GM12878 (cell line): ENCODE results near the gene NUMB. TPM values are rescaled to one million over a fixed set of nuclear protein-coding genes. Genes with fewer than 3 reads are reported as not detected.

Experiments
- ATAC-seq: fragments of 200-7000 bp; cut with Tn5 transposase; 3 replicates; pipeline ENCODE4 v1.9.1; 2020; ENCODE audit warnings: mild to moderate bottlenecking, moderate library complexity
- BruUV-seq: library from RNA; stranded (reverse); fragments of 400-500 nt; replicated peaks from 2 replicates; lab custom pipeline; 2021; lab: Mats Ljungman, UMichigan
- CTCF ChIA-PET: fragments of 300-600 bp; sonication (Branson Sonifier 250); formaldehyde crosslinking; extraction: SDS; loops from one replicate; lab custom pipeline; 2021; ENCODE audit warnings: inconsistent platforms; lab: Yijun Ruan, JAX
- POLR2A ChIA-PET: fragments of 350-600 bp; formaldehyde crosslinking; extraction: SDS; loops from one replicate; lab custom pipeline; 2021; ENCODE audit warnings: inconsistent platforms; lab: Charles Lee
- RAD21 ChIA-PET: fragments of 300-600 bp; sonication (Branson Sonifier 250); formaldehyde crosslinking; loops from one replicate; lab custom pipeline; 2023; ENCODE audit warnings: antibody characterized with exemption; ENCODE audit not compliant: unreplicated experiment; lab: Charles Lee
- SMC1A ChIA-PET: fragments of 300-600 bp; sonication (Branson Sonifier 250); formaldehyde crosslinking; loops from one replicate; lab custom pipeline; 2023; ENCODE audit not compliant: unreplicated experiment, uncharacterized antibody; lab: Charles Lee
- DNase-seq: peaks from one replicate; pipeline ENCODE4 v3.0.0-alpha.2; 2011; ENCODE audit warnings: low read depth, low spot score
- FAIRE-seq: peaks from 3 replicates; lab custom pipeline; 2011; peaks lifted over from hg19 to GRCh38; lab: Jason Lieb, UNC
- H2AFZ ChIP-seq: 2 replicates; pipeline ENCODE4 v1.6.0; 2011; ENCODE audit warnings: low read depth, low read length, control low read depth; ENCODE audit not compliant: control insufficient read depth
- H3K27ac ChIP-seq: 2 replicates; pipeline ENCODE4 v1.5.1; 2011; ENCODE audit warnings: control low read depth; ENCODE audit not compliant: control insufficient read depth, insufficient read depth
- H3K27me3 ChIP-seq, 2 experiments: replicated peaks in 1 of 2; 2 replicates each; pipeline versions ENCODE4 v1.6.0 to v1.6.1; 2011; ENCODE audit warnings: low read length in 1 of 2; ENCODE audit not compliant: control insufficient read depth in 2 of 2, insufficient read depth in 2 of 2
- H3K36me3 ChIP-seq, 2 experiments: 2 replicates each; pipeline ENCODE4 v1.5.1; 2011; ENCODE audit warnings: low read length in 1 of 2; ENCODE audit not compliant: control insufficient read depth in 2 of 2, insufficient read depth in 2 of 2
- H3K4me1 ChIP-seq: 2 replicates; pipeline ENCODE4 v1.6.1; 2011; ENCODE audit warnings: mild to moderate bottlenecking, low read length, moderate library complexity, mixed read lengths; ENCODE audit not compliant: control insufficient read depth, insufficient read depth
- H3K4me2 ChIP-seq: 2 replicates; pipeline ENCODE4 v1.6.0; 2011; ENCODE audit warnings: control low read depth; ENCODE audit not compliant: control insufficient read depth, insufficient read depth
- H3K4me3 ChIP-seq: fragments of 200-600 bp; sonication (generic); 2 replicates; pipeline ENCODE4 v1.5.1; 2016
- H3K79me2 ChIP-seq: 2 replicates; pipeline ENCODE4 v1.6.0; 2011; ENCODE audit warnings: low read length; ENCODE audit not compliant: control insufficient read depth, insufficient read depth
- H3K9ac ChIP-seq: 2 replicates; pipeline ENCODE4 v1.8.0; 2011; ENCODE audit warnings: low read length, control low read depth, mixed read lengths; ENCODE audit not compliant: control insufficient read depth, insufficient read depth
- H3K9me3 ChIP-seq: replicated peaks from 3 replicates; pipeline ENCODE4 v1.5.1; 2011; ENCODE audit warnings: mild to moderate bottlenecking, low read length; ENCODE audit not compliant: control insufficient read depth, insufficient read depth
- H4K20me1 ChIP-seq: 2 replicates; pipeline ENCODE4 v1.6.0; 2011; ENCODE audit not compliant: control insufficient read depth, insufficient read depth
- E2F4 ChIP-seq: IDR thresholded peaks from 2 replicates; pipeline ENCODE4 v1.6.1; 2012; ENCODE audit warnings: low read depth, low read length, improper control_type of control experiment
- E4F1 ChIP-seq: fragments of 450-650 bp; IDR thresholded peaks from 2 replicates; pipeline ENCODE4 v1.6.1; 2018; ENCODE audit warnings: borderline replicate concordance, mild to moderate bottlenecking; ENCODE audit not compliant: partially characterized antibody
- EZH2 ChIP-seq: IDR thresholded peaks from 2 replicates; pipeline ENCODE4 v1.6.1; 2012; ENCODE audit warnings: low read depth, mild to moderate bottlenecking, control low read depth, inconsistent platforms, low read length, borderline replicate concordance; ENCODE audit not compliant: control insufficient read depth
- FOS ChIP-seq: IDR thresholded peaks from 3 replicates; pipeline ENCODE4 v1.6.1; 2011; ENCODE audit warnings: borderline replicate concordance; ENCODE audit not compliant: insufficient read length; ENCODE audit errors: extremely low read depth
- LARP7 ChIP-seq: fragments of 450-650 bp; IDR thresholded peaks from 2 replicates; pipeline ENCODE4 v1.6.1; 2017; ENCODE audit warnings: mild to moderate bottlenecking
- NFYB ChIP-seq: IDR thresholded peaks from 2 replicates; pipeline ENCODE4 v1.6.1; 2011; ENCODE audit warnings: low read depth, mild to moderate bottlenecking, low read length, improper control_type of control experiment, moderate library complexity; ENCODE audit not compliant: insufficient read depth
- PAX5 ChIP-seq: IDR thresholded peaks from 2 replicates; pipeline ENCODE4 v1.6.1; 2011; ENCODE audit warnings: low read depth, low read length, borderline replicate concordance
- PKNOX1 ChIP-seq: fragments of 450-650 bp; IDR thresholded peaks from 2 replicates; pipeline ENCODE4 v1.6.1; 2016; ENCODE audit warnings: mild to moderate bottlenecking
- PML ChIP-seq: IDR thresholded peaks from 2 replicates; pipeline ENCODE4 v1.6.1; 2012; ENCODE audit warnings: low read length, inconsistent platforms
- RB1 ChIP-seq: fragments of 450-650 bp; formaldehyde crosslinking; IDR thresholded peaks from 2 replicates; pipeline ENCODE4 v1.6.1; 2017; ENCODE audit warnings: mild to moderate bottlenecking, borderline replicate concordance
- SP1 ChIP-seq: IDR thresholded peaks from one replicate; pipeline ENCODE4 v1.6.1; 2011; ENCODE audit warnings: low read depth, low read length
- SPI1 ChIP-seq: IDR thresholded peaks from 2 replicates; pipeline ENCODE4 v1.6.1; 2011; ENCODE audit warnings: low read depth, mild to moderate bottlenecking, low read length, moderate library complexity, borderline replicate concordance; ENCODE audit not compliant: insufficient read depth
- SREBF2 ChIP-seq: IDR thresholded peaks from 2 replicates; pipeline ENCODE4 v1.6.1; 2012; ENCODE audit warnings: mild to moderate bottlenecking, low read length
- ZNF274 ChIP-seq: IDR thresholded peaks from one replicate; pipeline ENCODE4 v1.8.0; 2011; ENCODE audit not compliant: insufficient read length, insufficient read depth
- ZSCAN29 ChIP-seq: fragments of 450-650 bp; IDR thresholded peaks from 2 replicates; pipeline ENCODE4 v1.6.1; 2017; ENCODE audit warnings: mild to moderate bottlenecking, moderate library complexity
- WGBS: methylation state at CpG from one replicate; pipeline ENCODE4 v1.1.6; 2016; ENCODE audit warnings: low lambda C conversion rate; ENCODE audit not compliant: insufficient replicate concordance, insufficient coverage; ENCODE audit errors: missing lambda C conversion rate; 5-methylcytosine and 5-hydroxymethylcytosine counted together
- in situ Hi-C: fragments of 300-500 bp; cut with MboI; formaldehyde crosslinking; loops from 9 replicates; pipeline ENCODE4 v1.14.3; 2018; ENCODE audit warnings: mixed read lengths
- intact Hi-C: fragments of 100-400 bp; cut with micrococcal nuclease; formaldehyde crosslinking; loops from one replicate; pipeline ENCODE4 v1.14.2; 2022; ENCODE audit not compliant: unreplicated experiment
- polyA plus RNA-seq, 11 experiments: library from polyadenylated mRNA; depleted of rRNA in 4 of 11; unstranded in 6 of 11; stranded (reverse) in 5 of 11; fragments of >200 nt; fragmentation: Nextera tagmentation in 4 of 11; fragmentation: Illumina TruSeq in 1 of 11; extraction: Ambion mirVana in 4 of 11; extraction: Trizol in 1 of 11; gene quantifications; 1 replicate in 1 of 11; 2 replicates in 10 of 11; pipeline versions ENCODE4 v1.2.1 to v1.2.3, GENCODE V29; 2011 to 2016; ENCODE audit warnings: inconsistent platforms in 2 of 11, missing spikeins in 2 of 11, low read depth in 1 of 11
- total RNA-seq, 4 experiments: library from RNA; depleted of rRNA in 3 of 4; stranded (reverse); fragments of >200 nt in 3 of 4; fragmentation: Illumina TruSeq in 1 of 4; extraction: Trizol in 1 of 4; gene quantifications; 2 replicates each; pipeline versions ENCODE4 v1.2.1 to v1.2.3, GENCODE V29; 2013 to 2021

Gene NUMB
- total and polyA plus RNA-seq, 10 of the 15 experiments (the other 5 are each of a cell fraction or from before 2014, with no cell fraction given) = 22.0 to 147 (median 48.9) TPM

GRCh38 chr14:73264080-73264884 is 194.1 kb downstream of the NUMB start:
- no peak overlapping the region for H3K4me2 ChIP-seq
- no peak overlapping the region for H3K9ac ChIP-seq
- no peak for DNase-seq
- H3K4me3 ChIP-seq = no peak overlapping the region
- H3K4me1 ChIP-seq = peaks cover under 1% of the 10 kb centered on the region; the same call in 1 of the 2 replicates
- intact Hi-C loops = no loop called here
- CTCF ChIA-PET = interaction anchor here (0.6 to 0.8 kb wide), 2 partner anchors 10 to 76 kb away, joined by 3 read pairs; no protein-coding TSS in a partner anchor
- POLR2A ChIA-PET = interaction anchor here (0.6 kb wide), 2 partner anchors 16 to 29 kb away, joined by 3 read pairs; no protein-coding TSS in a partner anchor
- BruUV-seq = no TSS peak
- SMC1A ChIA-PET = interaction anchor here (1.6 kb wide), 1 partner anchor 10 kb away, joined by 4 read pairs; no protein-coding TSS in a partner anchor
- H3K27ac ChIP-seq = no peak overlapping the region
- H3K36me3 ChIP-seq = no peaks in the 10 kb centered on the region
- H4K20me1 ChIP-seq = no peaks in the 10 kb centered on the region
- FAIRE-seq = no peak
- no peaks in the 10 kb centered on the region for H3K79me2 ChIP-seq
- in situ Hi-C loops = no loop called here
- RAD21 ChIA-PET = interaction anchor here (0.7 to 1.4 kb wide), 2 partner anchors 42 to 350 kb away, joined by 3 read pairs; no protein-coding TSS in a partner anchor
- no peaks in the 10 kb centered on the region; a peak in 1 of 4 replicates for H3K27me3 ChIP-seq
- no peak overlapping the region for H2AFZ ChIP-seq
- 74% methylated on average over 23 of the region's 23 CpGs for WGBS
- no peak for ATAC-seq
- H3K9me3 ChIP-seq = no peaks in the 10 kb centered on the region
- TF ChIP-seq ZNF274 (no peak), PML (no peak), EZH2 (no peak), NFYB (no peak), E4F1 (no peak), SP1 (no peak), FOS (no peak), SPI1 (no peak), PKNOX1 (no peak), ZSCAN29 (no peak), E2F4 (no peak), PAX5 (no peak), SREBF2 (no peak), RB1 (no peak), LARP7 (no peak)
